HepG2 (cell line): ENCODE data around the gene SRRM2. TPM values are rescaled to one million over a fixed set of nuclear protein-coding genes. Genes with fewer than 3 reads are reported as not detected.

Experiments used
- ATF4 ChIP-seq, 2 experiments: fragments of 450-650 bp in 1 of 2; sonication (generic) in 1 of 2; formaldehyde crosslinking; IDR thresholded peaks; 2 replicates each; pipeline versions ENCODE4 v1.5.0 to v1.8.0; 2020 to 2022; ENCODE audit warnings: mild to moderate bottlenecking in 1 of 2, missing genetic modification reagents in 1 of 2
- SMAD9 ChIP-seq: sonication (generic); formaldehyde crosslinking; IDR thresholded peaks from 2 replicates; pipeline ENCODE4 v1.5.1; 2020; ENCODE audit warnings: mild to moderate bottlenecking, missing genetic modification reagents
- TARDBP ChIP-seq: sonication (generic); formaldehyde crosslinking; IDR thresholded peaks from 2 replicates; pipeline ENCODE4 v1.8.0; 2022; ENCODE audit warnings: mild to moderate bottlenecking, missing genetic modification reagents
- ZNF318 ChIP-seq: sonication (generic); formaldehyde crosslinking; IDR thresholded peaks from 2 replicates; pipeline ENCODE4 v1.4.0; 2020; ENCODE audit warnings: mild to moderate bottlenecking, missing genetic modification reagents
- ZNF773 ChIP-seq: sonication (generic); formaldehyde crosslinking; IDR thresholded peaks from 2 replicates; pipeline ENCODE4 v1.4.0; 2020; ENCODE audit warnings: missing genetic modification reagents, borderline replicate concordance
- polyA plus RNA-seq, 8 experiments: library from polyadenylated mRNA; depleted of rRNA in 3 of 8; stranded (reverse) in 7 of 8; unstranded in 1 of 8; fragments of >200 nt; fragmentation: Illumina TruSeq in 4 of 8; extraction: Trizol in 4 of 8; gene quantifications; 2 replicates each; pipeline versions ENCODE4 v1.2.1 to v1.2.3, GENCODE V29; 2011 to 2016; ENCODE audit warnings: low read depth in 4 of 8, missing spikeins in 1 of 8, mixed read lengths in 1 of 8; ENCODE audit not compliant: insufficient read depth in 1 of 8
- total RNA-seq, 5 experiments: library from RNA; depleted of rRNA; stranded (reverse); fragments of >200 nt; fragmentation: Illumina TruSeq; extraction: Trizol; gene quantifications; 2 replicates each; pipeline ENCODE4 v1.2.3, GENCODE V29; 2016; ENCODE audit warnings: low read depth in 1 of 5

SRRM2 gene
- total and polyA plus RNA-seq, 2 of the 13 experiments (the other 11 are each of a cell fraction or from before 2014, with no cell fraction given): 50.4 to 112 TPM

DNA sequence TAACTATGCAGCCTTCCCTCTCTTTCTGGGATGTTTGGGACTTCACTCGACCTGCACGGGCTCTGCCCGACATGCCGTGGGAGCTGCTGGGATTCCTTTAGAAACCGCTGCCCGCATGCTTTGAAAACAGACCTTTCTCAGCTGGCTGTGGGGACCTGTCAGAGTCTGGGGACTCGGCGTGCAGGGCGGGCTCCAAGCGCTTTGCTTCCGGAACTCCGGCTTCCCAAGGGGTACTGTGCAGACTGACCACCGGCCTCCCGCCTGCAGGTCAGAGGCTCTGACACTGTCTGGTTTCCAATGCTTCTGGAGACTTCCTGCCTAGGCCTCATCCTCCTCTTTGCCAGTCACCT is 44.2 kb upstream of the SRRM2 start (continued):
- TF ChIP-seq ZNF318 (CRISPR knock-in tag) (no peak), ATF4 (CRISPR knock-in tag; IDR thresholded peaks at IDR 0.05) (no peak), SMAD9 (CRISPR knock-in tag) (no peak), ZNF773 (CRISPR knock-in tag) (no peak), TARDBP (no peak)
